Osteoblast (primary cell): ENCODE data around the gene COA8. TPM values are rescaled to one million over a fixed set of nuclear protein-coding genes. Genes with fewer than 3 reads are reported as not detected.
A peak's percentile ranks its signal among the peaks of the same experiment; 100 is the strongest.

Experiments
- DNase-seq: peaks from one replicate; pipeline ENCODE4 v3.0.0; 2011; ENCODE audit warnings: low spot score, mixed read lengths; ENCODE audit not compliant: insufficient read length; ENCODE audit errors: missing footprints
- H2AFZ ChIP-seq: 2 replicates; pipeline ENCODE4 v1.6.0; 2011; ENCODE audit warnings: mild to moderate bottlenecking, low read length
- H3K27ac ChIP-seq: 2 replicates; pipeline ENCODE4 v1.5.1; 2011; ENCODE audit warnings: mild to moderate bottlenecking, low read depth, low read length, moderate library complexity
- H3K27me3 ChIP-seq: 2 replicates; pipeline ENCODE4 v1.6.0; 2012; ENCODE audit warnings: mild to moderate bottlenecking, control low read depth, inconsistent platforms, low read length, moderate library complexity; ENCODE audit not compliant: insufficient read depth
- H3K36me3 ChIP-seq: 2 replicates; pipeline ENCODE4 v1.5.1; 2011; ENCODE audit warnings: mild to moderate bottlenecking, low read length, control low read depth, moderate library complexity; ENCODE audit not compliant: insufficient read depth
- H3K4me1 ChIP-seq: 2 replicates; pipeline ENCODE4 v1.5.1; 2011; ENCODE audit warnings: mild to moderate bottlenecking, low read length, control low read depth, moderate library complexity; ENCODE audit not compliant: insufficient read depth
- H3K4me2 ChIP-seq: 2 replicates; pipeline ENCODE4 v1.6.0; 2011; ENCODE audit warnings: mild to moderate bottlenecking, low read length; ENCODE audit not compliant: insufficient read depth
- H3K4me3 ChIP-seq: fragments of 200-600 bp; sonication (generic); 3 replicates; pipeline ENCODE4 v1.5.1; 2012; ENCODE audit warnings: mild to moderate bottlenecking, low read length, inconsistent platforms; ENCODE audit not compliant: insufficient read depth
- H3K79me2 ChIP-seq: 2 replicates; pipeline ENCODE4 v1.6.0; 2012; ENCODE audit warnings: mild to moderate bottlenecking, low read length, control low read depth, inconsistent platforms; ENCODE audit not compliant: insufficient read depth
- H3K9me3 ChIP-seq: 2 replicates; pipeline ENCODE4 v1.5.1; 2011; ENCODE audit warnings: low read depth, low read length, control low read depth
- H4K20me1 ChIP-seq: 2 replicates; pipeline ENCODE4 v1.6.0; 2012; ENCODE audit warnings: mild to moderate bottlenecking, low read length, control low read depth; ENCODE audit not compliant: insufficient read depth
- total RNA-seq: library from RNA; depleted of rRNA; stranded (reverse); fragments of >200 nt; gene quantifications from 2 replicates; pipeline ENCODE4 v1.2.3, GENCODE V29; 2012
- TF ChIP-seq, protein P1 (sequence below): IDR thresholded peaks from 2 replicates; pipeline ENCODE4 v1.5.1; 2011; ENCODE audit warnings: mild to moderate bottlenecking, low read depth, low read length, moderate library complexity; ENCODE audit errors: extremely low read depth

COA8 gene
- total RNA-seq, 1 donor, result 24.6 TPM

DNA sequence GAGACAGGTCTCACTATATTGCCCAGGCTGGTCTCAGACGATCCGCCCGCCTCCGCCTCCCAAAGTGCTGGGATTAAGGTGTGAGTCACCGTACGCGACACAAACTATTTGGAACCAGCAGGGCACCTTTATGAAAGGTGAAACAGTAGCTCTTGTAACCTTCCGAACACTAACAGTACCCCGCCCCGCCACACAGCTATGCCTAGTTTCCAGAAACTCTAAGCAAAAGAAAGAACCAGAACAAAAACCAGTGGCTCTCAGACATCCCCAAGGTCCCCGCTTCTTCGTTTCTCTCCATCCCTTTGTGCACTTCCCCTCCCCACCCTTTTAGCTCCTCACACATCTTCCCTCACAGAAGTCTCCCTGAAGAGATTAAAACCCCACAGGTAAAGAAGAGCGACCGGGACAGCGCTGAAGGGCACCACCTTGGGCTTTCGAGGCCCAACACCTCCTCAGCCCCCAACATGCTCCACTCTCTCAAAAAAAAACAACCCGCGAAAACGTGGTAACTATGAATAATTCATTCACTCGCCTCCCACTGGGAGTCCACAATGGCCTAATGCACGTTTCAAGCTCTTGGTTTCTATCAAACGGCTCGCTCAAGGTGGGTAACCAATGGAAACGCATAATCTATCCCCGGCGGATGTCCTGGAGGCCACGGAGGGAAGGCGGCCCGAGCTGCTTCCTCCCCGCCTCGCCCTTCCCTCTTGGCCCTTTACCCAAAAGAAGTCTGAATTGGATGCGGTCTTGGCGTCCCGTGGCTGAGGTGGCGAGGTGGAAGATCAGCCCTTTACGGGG is 1.2 kb upstream of the COA8 start:
- peak overlapping the region; percentile 92 for H3K4me3 ChIP-seq
- H4K20me1 ChIP-seq, result peaks cover 52% of the 10 kb centered on the region
- TF ChIP-seq, protein P1, sequence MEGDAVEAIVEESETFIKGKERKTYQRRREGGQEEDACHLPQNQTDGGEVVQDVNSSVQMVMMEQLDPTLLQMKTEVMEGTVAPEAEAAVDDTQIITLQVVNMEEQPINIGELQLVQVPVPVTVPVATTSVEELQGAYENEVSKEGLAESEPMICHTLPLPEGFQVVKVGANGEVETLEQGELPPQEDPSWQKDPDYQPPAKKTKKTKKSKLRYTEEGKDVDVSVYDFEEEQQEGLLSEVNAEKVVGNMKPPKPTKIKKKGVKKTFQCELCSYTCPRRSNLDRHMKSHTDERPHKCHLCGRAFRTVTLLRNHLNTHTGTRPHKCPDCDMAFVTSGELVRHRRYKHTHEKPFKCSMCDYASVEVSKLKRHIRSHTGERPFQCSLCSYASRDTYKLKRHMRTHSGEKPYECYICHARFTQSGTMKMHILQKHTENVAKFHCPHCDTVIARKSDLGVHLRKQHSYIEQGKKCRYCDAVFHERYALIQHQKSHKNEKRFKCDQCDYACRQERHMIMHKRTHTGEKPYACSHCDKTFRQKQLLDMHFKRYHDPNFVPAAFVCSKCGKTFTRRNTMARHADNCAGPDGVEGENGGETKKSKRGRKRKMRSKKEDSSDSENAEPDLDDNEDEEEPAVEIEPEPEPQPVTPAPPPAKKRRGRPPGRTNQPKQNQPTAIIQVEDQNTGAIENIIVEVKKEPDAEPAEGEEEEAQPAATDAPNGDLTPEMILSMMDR, result no peak
- peak overlapping the region; percentile 78 for H3K27ac ChIP-seq
- H3K27me3 ChIP-seq, result no peaks in the 10 kb centered on the region
- peaks cover 96% of the 10 kb centered on the region for H3K79me2 ChIP-seq
- H3K9me3 ChIP-seq, result no peaks in the 10 kb centered on the region
- H3K4me1 ChIP-seq, result peaks cover 37% of the 10 kb centered on the region
- H3K36me3 ChIP-seq, result peaks cover 35% of the 10 kb centered on the region
- peak overlapping the region; percentile 71 for H2AFZ ChIP-seq
- peak overlapping the region; percentile 93 for H3K4me2 ChIP-seq
- DNase-seq, result peak; percentile 95

DNA sequence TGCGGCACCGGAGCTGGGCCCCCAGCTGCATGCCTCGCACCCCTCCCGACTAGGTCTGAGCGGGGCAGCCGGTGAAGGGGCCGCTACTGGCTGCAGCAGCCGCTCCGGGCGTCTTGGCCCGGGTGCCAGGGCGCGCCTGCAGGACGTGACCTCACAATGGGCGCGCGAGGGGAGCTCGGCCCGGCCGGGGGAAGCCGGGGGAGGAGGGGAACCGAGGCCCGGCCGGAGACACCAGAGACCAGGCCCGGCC is 656 bp upstream of the COA8 start:
- TF ChIP-seq, protein P1, result no peak
- peaks cover 37% of the 10 kb centered on the region for H3K4me1 ChIP-seq
- H3K79me2 ChIP-seq, result peaks cover 95% of the 10 kb centered on the region
- peaks cover 37% of the 10 kb centered on the region for H3K36me3 ChIP-seq
- DNase-seq, result peak; percentile 95
- H2AFZ ChIP-seq, result peak overlapping the region; percentile 71
- H3K27me3 ChIP-seq, result no peaks in the 10 kb centered on the region
- peaks cover 50% of the 10 kb centered on the region for H4K20me1 ChIP-seq
- peak overlapping the region; percentile 92 for H3K4me3 ChIP-seq
- peak overlapping the region; percentile 93 for H3K4me2 ChIP-seq
- H3K9me3 ChIP-seq, result no peaks in the 10 kb centered on the region
- peak overlapping the region; percentile 78 for H3K27ac ChIP-seq

DNA sequence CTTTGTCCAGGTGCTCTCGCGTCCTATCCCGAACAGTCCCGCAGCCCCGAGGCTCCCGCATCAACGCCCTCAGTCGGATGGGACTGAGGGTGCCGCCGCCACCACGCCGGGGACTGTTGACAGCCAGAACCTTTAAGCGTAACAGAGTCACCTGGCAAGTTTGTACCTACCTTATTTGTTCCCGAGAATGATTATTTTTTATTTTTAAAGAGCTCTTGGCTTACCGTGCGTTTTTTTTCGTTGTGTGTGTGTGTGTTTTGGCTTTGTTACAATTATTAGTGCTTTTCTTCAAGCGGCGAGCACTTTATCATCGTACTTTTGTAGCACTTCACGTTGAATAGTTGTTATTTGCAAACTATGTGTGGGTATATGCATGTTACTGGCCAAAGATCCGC is 463 bp downstream of the COA8 start:
- TF ChIP-seq, protein P1, result no peak
- H3K4me2 ChIP-seq, result peak overlapping the region; percentile 93
- H3K4me1 ChIP-seq, result peaks cover 26% of the 10 kb centered on the region
- peaks cover 50% of the 10 kb centered on the region for H4K20me1 ChIP-seq
- DNase-seq, result no peak
- peaks cover 30% of the 10 kb centered on the region for H3K36me3 ChIP-seq
- H3K9me3 ChIP-seq, result no peaks in the 10 kb centered on the region
- H2AFZ ChIP-seq, result peak overlapping the region; percentile 84
- H3K27me3 ChIP-seq, result no peaks in the 10 kb centered on the region
- peaks cover 94% of the 10 kb centered on the region for H3K79me2 ChIP-seq
- peak overlapping the region; percentile 92 for H3K4me3 ChIP-seq
- H3K27ac ChIP-seq, result peak overlapping the region; percentile 78

DNA sequence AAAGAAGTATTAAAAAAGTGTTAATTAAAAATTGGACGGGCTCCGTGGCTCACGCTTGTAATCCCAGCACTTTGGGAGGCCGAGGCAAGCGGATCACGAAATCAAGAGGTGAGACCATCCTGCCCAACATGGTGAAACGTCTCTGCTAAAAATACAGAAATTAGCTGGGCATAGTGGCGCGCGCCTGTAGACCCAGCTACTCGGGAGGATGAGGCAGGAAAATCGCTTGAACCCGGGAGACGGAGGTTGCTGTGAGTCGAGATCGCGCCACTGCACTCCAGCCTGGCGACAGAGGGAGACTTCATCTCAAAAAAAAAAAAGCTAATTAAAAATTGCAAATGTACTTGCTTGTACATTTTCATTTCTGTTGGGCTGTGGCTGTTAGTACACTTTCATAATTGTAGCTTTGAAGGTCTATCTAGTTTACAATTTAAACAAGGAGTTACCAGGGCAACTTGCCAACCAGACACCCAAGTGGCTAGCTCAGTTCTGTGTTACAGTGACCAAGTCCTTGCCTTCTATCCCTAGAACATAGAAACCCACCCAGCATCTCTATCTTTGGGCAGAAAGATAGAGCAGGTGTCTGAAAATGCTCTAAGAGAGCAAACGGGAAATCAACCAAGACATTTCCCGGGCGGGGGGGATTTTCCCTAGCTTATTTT is 1.2 kb downstream of the COA8 start:
- no peak for DNase-seq
- Histone ChIP-seq H3K9me3 (no peaks in the 10 kb centered on the region), H3K36me3 (peaks cover 23% of the 10 kb centered on the region), H4K20me1 (peaks cover 45% of the 10 kb centered on the region), H3K4me2 (peak overlapping the region; percentile 93), H3K4me3 (peak overlapping the region; percentile 92), H3K79me2 (peaks cover 91% of the 10 kb centered on the region), H3K4me1 (peaks cover 21% of the 10 kb centered on the region), H3K27me3 (no peaks in the 10 kb centered on the region), H3K27ac (no peak overlapping the region), H2AFZ (peak overlapping the region; percentile 84)
- TF ChIP-seq, protein P1, result no peak
